Dermis lymphatic vessel endothelial cell (primary cell): ENCODE data around the gene ANXA9. TPM values are rescaled to one million over a fixed set of nuclear protein-coding genes. Genes with fewer than 3 reads are reported as not detected.

Experiments
- total RNA-seq: library from RNA; depleted of rRNA; stranded (reverse); fragments of >200 nt; gene quantifications from 2 replicates; pipeline ENCODE4 v1.2.1, GENCODE V29; 2014

Gene ANXA9, protein sequence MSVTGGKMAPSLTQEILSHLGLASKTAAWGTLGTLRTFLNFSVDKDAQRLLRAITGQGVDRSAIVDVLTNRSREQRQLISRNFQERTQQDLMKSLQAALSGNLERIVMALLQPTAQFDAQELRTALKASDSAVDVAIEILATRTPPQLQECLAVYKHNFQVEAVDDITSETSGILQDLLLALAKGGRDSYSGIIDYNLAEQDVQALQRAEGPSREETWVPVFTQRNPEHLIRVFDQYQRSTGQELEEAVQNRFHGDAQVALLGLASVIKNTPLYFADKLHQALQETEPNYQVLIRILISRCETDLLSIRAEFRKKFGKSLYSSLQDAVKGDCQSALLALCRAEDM
- total RNA-seq = not detected in 2 replicates

DNA sequence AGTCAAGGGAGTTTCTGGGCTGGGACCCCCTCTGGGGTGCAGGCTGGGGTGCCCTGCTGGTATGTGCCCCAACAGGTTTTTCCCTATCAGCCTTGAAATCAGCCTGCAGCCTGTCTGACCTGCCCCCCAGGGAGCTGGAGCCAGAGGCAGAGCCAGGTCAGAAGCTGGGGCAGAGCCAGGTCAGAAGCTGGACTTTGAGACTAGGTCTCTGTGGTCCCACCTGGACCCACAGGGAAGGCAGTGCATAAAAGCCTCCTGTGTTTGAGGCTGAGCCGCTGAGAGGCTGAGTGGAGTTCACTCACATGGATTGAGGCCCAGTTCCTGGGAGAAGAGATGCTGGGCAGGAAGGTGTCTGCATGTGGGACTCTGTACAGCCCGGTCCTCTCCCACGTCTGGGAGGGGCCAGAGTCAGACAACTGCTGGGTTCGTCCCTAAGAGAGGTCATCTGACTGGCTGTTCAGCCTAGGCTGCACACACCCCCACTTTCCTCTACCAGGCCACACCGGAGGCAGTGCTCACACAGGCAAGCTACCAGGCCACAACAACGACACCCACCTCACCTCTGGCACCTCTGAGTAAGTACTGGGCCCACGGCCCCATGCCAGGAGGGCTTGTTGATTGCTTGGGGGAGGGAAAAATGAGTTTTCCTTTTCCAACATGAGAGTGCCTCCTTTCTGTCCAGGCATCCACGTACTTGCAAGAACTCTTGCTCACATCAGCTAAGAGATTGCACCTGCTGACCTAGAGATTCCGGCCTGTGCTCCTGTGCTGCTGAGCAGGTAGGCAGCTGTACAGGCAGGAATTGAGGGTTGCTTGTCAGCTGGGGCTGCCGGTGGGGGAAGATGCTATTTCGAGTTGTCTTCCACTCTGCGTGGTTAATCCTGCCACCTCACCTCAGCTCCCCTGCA, at the start of gene ANXA9:
TSS of gene ANXA9 (plus strand) at position 488 of the 908 bp plus-strand sequence. CDS start 814 bp downstream, outside the sequence.

GRCh38 chr1:150974580-150975478, 7.3 kb upstream of the ANXA9 start, which contains the start of gene CERS2:
Gene CERS2, minus strand, starts transcription at chr1:150974835. Its CDS starts 5,745 bp downstream, at chr1:150969090.

GRCh38 chr1:151006327-151007052, 24.4 kb downstream of the ANXA9 start, which contains the start of gene MINDY1:
Gene MINDY1, minus strand, starts transcription at chr1:151006902. Its CDS starts 4,285 bp downstream, at chr1:151002617.

DNA sequence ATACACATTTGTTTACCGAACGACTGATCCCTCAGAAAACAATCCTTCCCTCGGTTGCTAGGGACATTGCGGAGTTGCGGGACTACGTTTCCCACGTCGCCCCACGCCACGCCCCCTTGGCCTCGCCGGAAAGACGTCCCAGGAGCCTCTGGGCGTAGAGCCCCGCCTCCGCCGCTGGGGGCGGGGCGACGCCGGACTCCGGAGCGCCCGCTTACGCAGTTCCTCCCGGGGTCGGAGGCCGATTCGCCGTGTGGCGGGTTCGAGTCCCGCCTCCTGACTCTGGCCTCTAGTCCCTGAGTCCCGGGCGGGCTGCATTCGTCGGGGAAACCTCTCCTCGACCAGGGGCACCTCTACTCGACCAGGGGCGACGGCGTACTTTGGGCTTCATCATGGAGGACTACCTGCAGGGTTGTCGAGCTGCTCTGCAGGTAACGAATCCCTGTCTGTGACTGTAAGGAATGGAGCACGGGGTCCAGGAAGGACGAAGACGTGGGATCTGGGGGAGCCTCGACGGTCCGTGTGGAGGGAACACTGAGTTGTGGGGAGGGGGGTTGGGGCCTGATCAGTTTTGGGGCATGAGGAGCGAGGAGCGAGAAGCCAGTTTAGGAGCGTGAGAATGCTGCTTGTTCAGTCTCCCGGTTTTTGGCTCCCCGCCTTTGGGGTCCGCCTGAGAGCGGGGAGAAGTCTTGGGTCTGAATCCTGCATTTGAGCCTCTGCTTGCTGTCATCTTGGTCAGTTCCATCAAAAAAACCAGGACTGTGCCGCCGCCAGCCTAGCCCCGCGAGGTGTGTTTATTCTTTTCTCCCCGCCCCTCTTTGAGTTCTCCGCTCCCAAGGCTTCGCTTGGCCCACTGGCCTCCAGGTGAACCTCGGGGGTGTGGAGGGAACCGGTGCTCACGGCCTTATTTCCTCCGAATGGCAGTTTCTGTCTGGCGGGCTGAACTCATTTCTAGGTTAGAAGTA, 26.4 kb downstream of the ANXA9 start, which contains the start of gene PRUNE1:
TSS of gene PRUNE1 (plus strand) at position 206 of the 962 bp plus-strand sequence. CDS start at position 390, 184 bp downstream.

DNA sequence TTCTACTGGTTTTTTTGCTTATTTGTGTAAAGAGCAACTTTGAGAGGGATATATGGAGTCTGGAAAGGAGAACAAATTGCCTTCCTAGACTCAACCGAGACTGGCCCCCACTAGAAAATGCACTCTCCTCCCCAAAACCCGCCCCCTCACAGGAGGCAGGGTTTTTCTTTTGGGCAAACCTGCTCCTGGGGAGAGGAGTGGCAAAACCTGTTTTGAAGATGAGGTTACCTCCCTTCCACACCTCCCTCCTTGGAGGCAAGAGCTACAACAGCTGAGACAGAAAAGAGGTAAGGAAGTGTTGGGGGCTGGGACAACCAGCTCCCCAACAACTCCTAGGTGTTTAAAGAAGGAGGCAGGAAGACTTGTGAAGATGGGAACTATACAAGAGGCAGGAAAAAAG, 54.3 kb downstream of the ANXA9 start, which contains the start of gene BNIPL:
TSS of gene BNIPL (plus strand) at position 231 of the 400 bp plus-strand sequence. CDS start at position 371, 140 bp downstream.

Other genes with a start within 250 kb of the ANXA9 start
- gene CTSS, start 216.5 kb upstream of the ANXA9 start, total RNA-seq = 50.5 and 71.5 TPM in 2 replicates
- 0.77 and 1.5 TPM in 2 replicates for gene CTSK, start 174.0 kb upstream of the ANXA9 start, total RNA-seq
- 20.3 and 23.4 TPM in 2 replicates for gene ARNT, start 105.7 kb upstream of the ANXA9 start, total RNA-seq
- not detected in 2 replicates for gene CTXND2, start 95.2 kb upstream of the ANXA9 start, total RNA-seq
- gene SETDB1, start 55.9 kb upstream of the ANXA9 start, total RNA-seq = 30.1 and 34.6 TPM in 2 replicates
- 80.2 and 86.6 TPM in 2 replicates for gene CERS2, start 7.5 kb upstream of the ANXA9 start, total RNA-seq
- gene MINDY1, start 24.6 kb downstream of the ANXA9 start, total RNA-seq = 10.6 and 10.7 TPM in 2 replicates
- gene PRUNE1, start 26.2 kb downstream of the ANXA9 start, total RNA-seq = 5.6 and 6.3 TPM in 2 replicates
- under 0.01 and 0.09 TPM in 2 replicates for gene BNIPL, start 54.3 kb downstream of the ANXA9 start, total RNA-seq
- 1.1 and 1.6 TPM in 2 replicates for gene C1orf56, start 65.5 kb downstream of the ANXA9 start, total RNA-seq
- 43.7 and 60.1 TPM in 2 replicates for gene CDC42SE1, start 77.3 kb downstream of the ANXA9 start, total RNA-seq
- 0.43 and 0.52 TPM in 2 replicates for gene MLLT11, start 78.1 kb downstream of the ANXA9 start, total RNA-seq
- 5.6 and 10.0 TPM in 2 replicates for gene GABPB2, start 88.5 kb downstream of the ANXA9 start, total RNA-seq
- 2.2 and 4.2 TPM in 2 replicates for gene SEMA6C, start 164.3 kb downstream of the ANXA9 start, total RNA-seq
- gene TNFAIP8L2, start 174.4 kb downstream of the ANXA9 start, total RNA-seq = 0.11 TPM in 1 of 2 replicates, not detected in the other
- gene LYSMD1, start 183.6 kb downstream of the ANXA9 start, total RNA-seq = 4.6 and 4.8 TPM in 2 replicates
- gene SCNM1, start 183.9 kb downstream of the ANXA9 start, total RNA-seq = 15.5 and 18.8 TPM in 2 replicates
- gene TMOD4, start 193.7 kb downstream of the ANXA9 start, total RNA-seq = 0.26 TPM in 1 of 2 replicates, not detected in the other
- gene VPS72, start 207.9 kb downstream of the ANXA9 start, total RNA-seq = 38.9 and 49.2 TPM in 2 replicates
- 40.1 and 41.8 TPM in 2 replicates for gene PIP5K1A, start 216.3 kb downstream of the ANXA9 start, total RNA-seq